22Rv1 (cell line): ENCODE results near the gene HOXA4.

ENCODE experiments used
- H3K27ac ChIP-seq: fragments of 450-650 bp; 2 replicates; pipeline ENCODE4 v1.5.1; 2017
- ZFX ChIP-seq: fragments of 450-650 bp; IDR thresholded peaks from 2 replicates; pipeline ENCODE4 v1.6.1; 2017; ENCODE audit warnings: antibody characterized with exemption, borderline replicate concordance
- TF ChIP-seq, protein P1 (sequence below): fragments of 450-650 bp; IDR thresholded peaks from 2 replicates; pipeline ENCODE4 v1.5.1; 2017; ENCODE audit warnings: mild to moderate bottlenecking

The HOXA4 gene

DNA sequence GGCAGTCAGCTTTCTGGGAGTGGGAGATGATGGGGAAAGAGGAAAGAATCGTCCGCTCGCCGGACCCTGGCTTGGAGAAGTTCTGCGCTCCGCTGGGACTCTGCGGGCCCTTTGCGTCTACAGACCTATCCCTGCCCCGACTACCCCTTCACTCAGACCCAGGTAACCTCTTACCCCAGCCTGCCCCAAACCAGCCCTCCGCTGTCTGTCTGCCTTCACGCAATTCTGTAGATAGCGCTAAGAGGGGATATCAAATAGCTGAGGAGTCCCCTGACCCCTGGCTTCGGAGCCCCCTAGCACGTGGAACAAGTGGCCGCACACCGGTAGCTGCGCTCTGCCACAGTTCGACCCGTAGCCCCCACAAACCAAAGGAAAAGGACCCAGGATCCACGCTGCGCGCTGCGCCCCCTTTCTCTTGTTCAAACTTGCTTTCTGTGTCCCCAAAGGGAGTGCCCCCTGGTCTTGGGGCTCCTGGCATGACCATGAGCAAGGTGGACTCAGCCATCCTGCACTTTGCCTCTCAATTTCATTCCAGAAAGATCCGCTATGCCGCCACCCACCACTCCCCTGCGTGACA, 7.0 kb downstream of the HOXA4 start:
- TF ChIP-seq, protein P1, sequence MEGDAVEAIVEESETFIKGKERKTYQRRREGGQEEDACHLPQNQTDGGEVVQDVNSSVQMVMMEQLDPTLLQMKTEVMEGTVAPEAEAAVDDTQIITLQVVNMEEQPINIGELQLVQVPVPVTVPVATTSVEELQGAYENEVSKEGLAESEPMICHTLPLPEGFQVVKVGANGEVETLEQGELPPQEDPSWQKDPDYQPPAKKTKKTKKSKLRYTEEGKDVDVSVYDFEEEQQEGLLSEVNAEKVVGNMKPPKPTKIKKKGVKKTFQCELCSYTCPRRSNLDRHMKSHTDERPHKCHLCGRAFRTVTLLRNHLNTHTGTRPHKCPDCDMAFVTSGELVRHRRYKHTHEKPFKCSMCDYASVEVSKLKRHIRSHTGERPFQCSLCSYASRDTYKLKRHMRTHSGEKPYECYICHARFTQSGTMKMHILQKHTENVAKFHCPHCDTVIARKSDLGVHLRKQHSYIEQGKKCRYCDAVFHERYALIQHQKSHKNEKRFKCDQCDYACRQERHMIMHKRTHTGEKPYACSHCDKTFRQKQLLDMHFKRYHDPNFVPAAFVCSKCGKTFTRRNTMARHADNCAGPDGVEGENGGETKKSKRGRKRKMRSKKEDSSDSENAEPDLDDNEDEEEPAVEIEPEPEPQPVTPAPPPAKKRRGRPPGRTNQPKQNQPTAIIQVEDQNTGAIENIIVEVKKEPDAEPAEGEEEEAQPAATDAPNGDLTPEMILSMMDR: no peak
- TF ChIP-seq ZFX: no peak
- H3K27ac ChIP-seq: no peak overlapping the region

DNA sequence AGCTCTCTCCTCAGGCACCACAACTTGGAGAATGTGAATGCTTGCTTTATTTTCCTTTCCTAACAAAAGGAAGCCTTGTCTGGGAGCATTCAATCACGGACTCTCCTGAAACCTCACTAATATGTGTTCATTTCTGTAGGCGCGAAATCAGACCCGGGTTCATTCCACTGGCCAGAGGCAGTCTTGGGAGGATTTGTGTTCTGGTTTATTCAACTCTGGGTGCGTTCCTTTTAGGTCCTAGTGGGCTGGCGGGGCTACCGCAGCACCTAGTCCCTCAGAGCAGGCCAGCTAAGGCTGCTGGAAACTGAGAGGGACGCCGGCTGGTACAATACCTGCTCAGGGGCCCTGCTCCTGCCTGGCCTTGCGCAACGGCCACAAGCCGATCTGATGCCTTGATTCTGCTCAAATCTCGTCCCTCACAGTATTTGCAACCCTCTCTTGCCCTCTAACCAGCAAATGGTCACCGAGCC, 7.5 kb downstream of the HOXA4 start:
- TF ChIP-seq ZFX: no peak
- TF ChIP-seq, protein P1: no peak
- peak overlapping the region; percentile 71 for H3K27ac ChIP-seq

DNA sequence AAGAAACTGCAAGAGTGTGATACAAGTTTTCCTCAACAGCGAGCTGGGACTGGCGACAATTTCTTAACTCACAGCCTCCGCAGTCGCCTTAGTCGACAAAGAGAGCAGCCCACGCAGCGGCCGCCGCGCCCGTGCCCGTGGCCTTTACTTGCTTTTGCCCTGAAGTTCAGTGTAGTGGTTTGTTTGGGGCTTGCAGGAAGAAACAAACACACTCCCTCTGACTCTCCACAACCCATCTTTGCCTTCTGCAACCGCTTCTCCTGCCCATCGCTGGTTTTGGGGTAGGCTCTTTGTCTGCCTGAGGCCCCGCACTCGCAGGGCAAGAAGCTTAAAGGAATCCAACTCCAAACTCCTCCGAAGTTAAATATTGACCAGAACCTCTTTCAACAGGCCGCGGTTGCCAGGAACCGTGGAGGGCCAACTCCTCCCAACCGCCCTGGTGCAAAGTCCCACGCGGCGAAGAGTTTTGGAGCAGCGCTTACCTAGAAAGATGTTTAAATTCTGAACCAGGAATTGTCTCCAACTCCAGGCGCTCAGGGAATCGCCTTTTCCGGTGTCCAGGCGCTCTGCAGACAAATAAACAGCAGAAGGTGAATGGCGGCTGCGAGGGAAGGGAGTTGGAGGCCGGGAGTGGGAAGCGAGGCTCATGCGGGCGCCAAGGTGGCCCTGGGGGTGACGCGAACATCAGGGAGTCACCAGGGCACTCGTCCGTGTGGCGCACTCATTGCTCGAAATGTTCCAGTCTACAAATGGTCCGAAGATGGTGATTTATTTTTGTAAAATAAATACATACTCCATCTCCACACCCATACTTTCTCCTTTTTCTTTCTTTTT, 8.3 kb downstream of the HOXA4 start:
- TF ChIP-seq, protein P1: no peak
- TF ChIP-seq ZFX: no peak
- H3K27ac ChIP-seq: peak overlapping the region; percentile 71

DNA sequence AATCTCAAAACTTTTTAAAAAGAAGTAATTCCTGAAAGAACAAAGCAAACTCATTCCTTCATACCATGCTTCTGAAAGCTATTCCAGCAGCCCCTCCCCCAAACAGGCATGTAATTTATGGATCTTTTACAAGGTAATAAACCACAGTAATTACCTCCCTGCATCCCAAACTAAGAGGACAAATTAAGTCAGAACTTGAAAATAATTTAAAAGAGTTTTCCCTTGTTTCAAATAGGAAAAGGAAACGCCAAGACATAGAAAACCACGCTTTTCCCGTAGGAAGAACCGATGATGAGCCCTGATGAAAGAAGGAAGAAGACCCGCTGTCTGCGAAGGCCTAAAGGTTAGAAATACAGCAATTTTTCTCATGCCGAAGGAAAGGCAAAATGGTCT, 8.9 kb downstream of the HOXA4 start:
- TF ChIP-seq, protein P1: no peak
- no peak for TF ChIP-seq ZFX
- H3K27ac ChIP-seq: peak overlapping the region; percentile 71

DNA sequence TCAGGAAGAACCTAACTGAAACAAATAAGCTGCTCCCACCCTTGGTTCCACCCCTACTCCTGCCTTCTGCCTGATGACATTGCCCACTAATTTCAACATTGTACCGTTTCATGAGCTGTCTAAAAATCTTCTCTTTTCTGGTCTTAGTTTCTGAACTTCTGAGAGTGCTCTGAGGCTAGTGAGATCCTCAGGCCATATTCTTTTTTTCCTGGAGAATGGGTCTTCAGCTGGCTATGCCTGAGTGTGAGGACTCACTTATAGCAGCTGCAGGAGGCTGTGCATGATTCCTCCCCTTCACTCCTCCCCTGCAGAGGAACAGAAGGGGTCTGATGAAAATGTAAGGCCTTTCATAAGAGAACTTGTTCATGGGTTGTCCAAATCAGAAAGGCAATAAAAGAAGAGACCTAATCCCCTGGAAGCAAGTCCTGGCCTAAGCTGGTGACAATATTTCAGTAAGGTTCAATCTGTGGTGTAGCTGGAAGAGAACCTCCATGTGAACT, 11.1 kb downstream of the HOXA4 start:
- no peak for TF ChIP-seq ZFX
- TF ChIP-seq, protein P1: no peak
- H3K27ac ChIP-seq: no peak overlapping the region

DNA sequence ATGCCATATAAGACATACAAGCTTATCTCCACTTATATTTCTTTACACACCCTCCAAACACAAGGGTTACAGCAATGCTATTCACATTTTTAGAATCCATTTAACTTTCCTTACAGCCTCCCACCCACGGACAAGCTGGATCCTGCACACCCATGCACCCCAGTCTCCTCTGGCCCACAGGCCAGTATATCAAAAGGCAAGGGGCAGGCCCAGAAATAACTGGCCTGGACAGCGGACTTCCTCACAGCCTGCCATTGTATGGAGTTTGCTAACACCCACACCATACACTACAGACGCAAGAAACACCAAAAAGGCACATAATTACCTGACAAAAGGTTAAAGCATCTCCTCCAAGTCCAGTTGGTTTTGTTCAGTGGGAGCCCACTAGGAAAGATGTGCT, 12.0 kb downstream of the HOXA4 start:
- no peak overlapping the region for H3K27ac ChIP-seq
- TF ChIP-seq ZFX: no peak
- TF ChIP-seq, protein P1: no peak
